C4-2B (cell line): ENCODE results near the gene CASKIN1.

Experiments used
- H3K27ac ChIP-seq: fragments of 450-650 bp; 2 replicates; pipeline ENCODE4 v1.5.1; 2017
- CTCF ChIP-seq: fragments of 450-650 bp; conservative IDR thresholded peaks from 2 replicates; pipeline ENCODE4 v1.5.1; 2017; ENCODE audit warnings: mild to moderate bottlenecking
- ZFX ChIP-seq: fragments of 450-650 bp; IDR thresholded peaks from 2 replicates; pipeline ENCODE4 v1.6.1; 2017

The CASKIN1 gene

GRCh38 chr16:2223221-2223941 lies 27.0 kb upstream of the CASKIN1 start, which contains the start of gene E4F1:
TSS of gene E4F1 (plus strand) at chr16:2223591. CDS start at chr16:2223614, 23 bp downstream.
- peak within 1 kb of the TSS; percentile 93 for H3K27ac ChIP-seq
- TF ChIP-seq ZFX: peak; percentile 85
- TF ChIP-seq CTCF: no peak

DNA sequence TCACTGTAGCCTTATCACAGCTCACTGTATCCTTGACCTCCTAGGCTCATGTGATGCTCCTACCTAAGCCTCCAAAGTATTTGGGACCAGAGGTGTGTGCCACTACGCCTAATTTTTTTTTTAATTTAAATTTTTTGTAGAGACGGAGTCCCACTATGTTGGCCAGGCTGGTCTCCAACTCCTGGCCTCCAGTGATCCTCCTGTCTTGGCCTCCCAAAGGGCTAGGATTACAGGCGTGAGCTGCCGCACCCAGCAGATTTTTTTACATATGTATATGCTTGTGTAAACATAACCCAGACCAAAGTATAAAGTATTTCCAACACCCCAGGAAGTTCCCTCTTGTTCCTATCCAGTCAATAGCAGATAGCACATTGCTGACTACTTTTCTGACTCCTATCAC lies 19.9 kb upstream of the CASKIN1 start:
- TF ChIP-seq ZFX (no peak), CTCF (no peak)

GRCh38 chr16:2214719-2214968 lies 18.2 kb upstream of the CASKIN1 start, which contains the start of gene PGP:
TSS of gene PGP (minus strand) at chr16:2214840. CDS start at chr16:2214777, 63 bp downstream.
- TF ChIP-seq ZFX (no peak), CTCF (no peak)
- H3K27ac ChIP-seq: peak within 1 kb of the TSS; percentile 94

More for the DNA sequence above, 19.9 kb upstream of the CASKIN1 start:
- H3K27ac ChIP-seq: peak overlapping the region; percentile 94

- TF ChIP-seq CTCF (no peak), ZFX (peak; percentile 89)
- peak overlapping the region; percentile 94 for H3K27ac ChIP-seq
Observed at GRCh38 chr16:2213817-2214718, 17.7 kb upstream of the CASKIN1 start.

DNA sequence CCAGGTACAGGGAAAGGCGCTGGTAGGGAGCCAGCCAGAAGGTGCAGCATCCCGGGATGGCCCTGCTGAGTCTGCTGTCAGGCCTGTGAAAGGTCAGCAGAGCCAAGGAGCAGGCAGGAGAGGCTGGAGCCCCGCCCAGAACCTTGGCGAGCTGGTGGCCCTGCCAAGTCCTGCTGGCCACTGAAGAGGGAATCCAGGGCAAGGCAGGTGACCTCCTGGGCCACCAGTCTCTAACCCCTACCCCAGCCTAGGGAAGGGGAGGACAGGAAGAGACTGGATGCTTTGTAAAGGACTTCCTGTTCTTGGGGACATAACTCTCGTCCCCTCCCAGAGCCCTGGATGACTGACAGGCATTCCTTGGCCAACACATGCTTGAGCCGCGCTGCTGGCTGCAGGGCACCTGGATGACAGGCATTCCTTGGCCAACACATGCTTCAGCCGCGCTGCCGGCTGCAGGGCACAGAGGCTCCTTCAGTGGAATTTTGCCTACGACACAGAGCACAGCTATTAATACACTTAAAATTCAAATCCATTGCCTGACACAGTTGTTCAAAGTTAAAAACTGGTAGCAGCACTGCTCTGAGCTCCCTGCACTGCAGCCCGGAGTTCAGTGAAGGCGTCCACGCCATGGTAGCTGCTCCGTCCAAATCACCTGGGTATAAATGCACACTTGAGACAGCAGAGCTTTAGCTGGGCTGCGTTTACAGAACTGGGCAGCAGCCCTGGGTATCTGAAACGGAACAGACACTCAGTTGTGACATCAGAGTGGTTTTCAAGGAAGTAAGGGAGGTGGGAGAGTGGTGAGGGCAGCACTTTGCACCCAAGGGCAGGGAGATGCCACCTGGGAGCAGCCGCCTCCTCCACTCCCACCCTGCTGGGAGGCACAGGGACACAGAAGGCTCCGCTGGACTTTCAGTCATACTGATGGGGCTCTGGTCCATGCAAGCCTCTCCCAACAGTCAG lies 16.2 kb upstream of the CASKIN1 start:
- H3K27ac ChIP-seq: peak overlapping the region; percentile 94

GRCh38 chr16:2211923-2212347 lies 15.5 kb upstream of the CASKIN1 start:
- no peak for TF ChIP-seq ZFX
- TF ChIP-seq CTCF: no peak
- peak overlapping the region; percentile 94 for H3K27ac ChIP-seq

More for the DNA sequence above, 16.2 kb upstream of the CASKIN1 start:
- TF ChIP-seq CTCF (no peak), ZFX (no peak)
